ENCODE measurements around the gene ZNF70. TPM values are rescaled to one million over a fixed set of nuclear protein-coding genes. Genes with fewer than 3 reads are reported as not detected.

The ZNF70 gene
- total and polyA plus RNA-seq, 2 donors (not counting 1 experiment from before 2014, with no cell fraction given): 2.1 to 8.3 TPM

GRCh38 chr22:23695571-23696325 is 55.2 kb downstream of the ZNF70 start:
- DNase-seq: no peak
- H3K79me2 ChIP-seq (ENCODE audit: control insufficient read depth, insufficient read depth, low read length): peaks cover 23% of the 10 kb centered on the region
- peak overlapping the region; percentile 69 for H3K4me2 ChIP-seq (replicated peaks; ENCODE audit: low read depth, low read length, poor library complexity, severe bottlenecking)
- H3K4me3 ChIP-seq (ENCODE audit: control extremely low read depth in 1 of 5, extremely low read depth in 1 of 5, insufficient read depth in 1 of 5, low read depth in 2 of 5, low read length in 4 of 5): peak overlapping the region in 3 of 5 experiments; percentile 21 to 32 (median 25)
- TF ChIP-seq EZH2 (IDR thresholded peaks at IDR 0.05; ENCODE audit: borderline replicate concordance, insufficient read depth, low read depth, low read length, poor library complexity, severe bottlenecking): no peak
- TF ChIP-seq, protein P1, sequence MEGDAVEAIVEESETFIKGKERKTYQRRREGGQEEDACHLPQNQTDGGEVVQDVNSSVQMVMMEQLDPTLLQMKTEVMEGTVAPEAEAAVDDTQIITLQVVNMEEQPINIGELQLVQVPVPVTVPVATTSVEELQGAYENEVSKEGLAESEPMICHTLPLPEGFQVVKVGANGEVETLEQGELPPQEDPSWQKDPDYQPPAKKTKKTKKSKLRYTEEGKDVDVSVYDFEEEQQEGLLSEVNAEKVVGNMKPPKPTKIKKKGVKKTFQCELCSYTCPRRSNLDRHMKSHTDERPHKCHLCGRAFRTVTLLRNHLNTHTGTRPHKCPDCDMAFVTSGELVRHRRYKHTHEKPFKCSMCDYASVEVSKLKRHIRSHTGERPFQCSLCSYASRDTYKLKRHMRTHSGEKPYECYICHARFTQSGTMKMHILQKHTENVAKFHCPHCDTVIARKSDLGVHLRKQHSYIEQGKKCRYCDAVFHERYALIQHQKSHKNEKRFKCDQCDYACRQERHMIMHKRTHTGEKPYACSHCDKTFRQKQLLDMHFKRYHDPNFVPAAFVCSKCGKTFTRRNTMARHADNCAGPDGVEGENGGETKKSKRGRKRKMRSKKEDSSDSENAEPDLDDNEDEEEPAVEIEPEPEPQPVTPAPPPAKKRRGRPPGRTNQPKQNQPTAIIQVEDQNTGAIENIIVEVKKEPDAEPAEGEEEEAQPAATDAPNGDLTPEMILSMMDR (IDR thresholded peaks at IDR 0.05): no peak
- H3K9me3 ChIP-seq (ENCODE audit: control extremely low read depth in 1 of 3, control insufficient read depth in 2 of 3, insufficient read depth in 1 of 3, low read length in 2 of 3): no peaks in the 10 kb centered on the region
- intact Hi-C loops (cut with micrococcal nuclease): loop anchor here (1.0 kb wide), 1 partner anchor 22 kb away; no protein-coding TSS in a partner anchor
- Mint-ChIP-seq H3K4me1 (peaks cover 31% of the 10 kb centered on the region), H3K4me3 (peak overlapping the region; percentile 72), H3K9me3 (ENCODE audit: insufficient read depth) (no peaks in the 10 kb centered on the region), H3K27me3 (no peaks in the 10 kb centered on the region), H3K27ac (peak overlapping the region; percentile 92)
- H3K27me3 ChIP-seq (replicated peaks in 1 of 4; ENCODE audit: control extremely low read depth in 1 of 4, control insufficient read depth in 3 of 4, insufficient read depth in 4 of 4, low read length in 3 of 4): no peaks in the 10 kb centered on the region
- POLR2A ChIA-PET: interaction anchor here (0.8 to 1.6 kb wide), 8 partner anchors 11 to 199 kb away, joined by 3 to 8 read pairs (median 4); partner anchors contain the start of genes MIF, SLC2A11 and ZNF70
- H3K36me3 ChIP-seq (replicated peaks in 1 of 2; ENCODE audit: control extremely low read depth in 1 of 2, control insufficient read depth in 1 of 2, extremely low read depth in 1 of 2, insufficient read depth in 2 of 2, low read length in 1 of 2): peaks cover 0 to 47% of the 10 kb centered on the region in 2 experiments
- peak overlapping the region; percentile 76 for H2AFZ ChIP-seq (ENCODE audit: insufficient read depth, low read depth, low read length, poor library complexity, severe bottlenecking)
- peaks cover 27 to 29% of the 10 kb centered on the region in 2 donors for H3K4me1 ChIP-seq (ENCODE audit: control insufficient read depth in 2 of 2, insufficient read depth in 2 of 2, low read length in 2 of 2)
- H3K27ac ChIP-seq (ENCODE audit: low read length in 2 of 2): peak overlapping the region; percentile 86 to 92
- no peak for ATAC-seq (ENCODE audit: low read depth)
- CTCF ChIA-PET: interaction anchor here (0.5 to 2.6 kb wide), 5 partner anchors 56 to 154 kb away, joined by 3 to 8 read pairs (median 3); partner anchors contain the start of genes CHCHD10 and ZNF70
- peak overlapping the region; percentile 38 for H3K9ac ChIP-seq (ENCODE audit: low read length)
- no peaks in the 10 kb centered on the region for H4K20me1 ChIP-seq (ENCODE audit: control insufficient read depth, insufficient read depth, low read length, poor library complexity, severe bottlenecking)
- WGBS (ENCODE audit: insufficient coverage): 62% methylated on average over 17 of the region's 19 CpGs

GRCh38 chr22:23695141-23695540 is 55.8 kb downstream of the ZNF70 start:
- intact Hi-C loops (cut with micrococcal nuclease): no loop called here
- Histone ChIP-seq H3K27me3 (replicated peaks in 1 of 4; ENCODE audit: control extremely low read depth in 1 of 4, control insufficient read depth in 3 of 4, insufficient read depth in 4 of 4, low read length in 3 of 4) (no peaks in the 10 kb centered on the region), H3K9me3 (ENCODE audit: control extremely low read depth in 1 of 3, control insufficient read depth in 2 of 3, insufficient read depth in 1 of 3, low read length in 2 of 3) (no peaks in the 10 kb centered on the region), H3K27ac (ENCODE audit: low read length in 2 of 2) (peak overlapping the region; percentile 86 to 92), H3K9ac (ENCODE audit: low read length) (no peak overlapping the region), H2AFZ (ENCODE audit: insufficient read depth, low read depth, low read length, poor library complexity, severe bottlenecking) (no peak overlapping the region), H3K36me3 (replicated peaks in 1 of 2; ENCODE audit: control extremely low read depth in 1 of 2, control insufficient read depth in 1 of 2, extremely low read depth in 1 of 2, insufficient read depth in 2 of 2, low read length in 1 of 2) (peaks cover 0 to 44% of the 10 kb centered on the region in 2 experiments), H3K4me2 (replicated peaks; ENCODE audit: low read depth, low read length, poor library complexity, severe bottlenecking) (peak overlapping the region; percentile 69), H3K79me2 (ENCODE audit: control insufficient read depth, insufficient read depth, low read length) (peaks cover 23% of the 10 kb centered on the region), H3K4me3 (ENCODE audit: control extremely low read depth in 1 of 5, extremely low read depth in 1 of 5, insufficient read depth in 1 of 5, low read depth in 2 of 5, low read length in 4 of 5) (no peak overlapping the region), H3K4me1 (ENCODE audit: control insufficient read depth in 2 of 2, insufficient read depth in 2 of 2, low read length in 2 of 2) (peaks cover 27 to 29% of the 10 kb centered on the region in 2 donors), H4K20me1 (ENCODE audit: control insufficient read depth, insufficient read depth, low read length, poor library complexity, severe bottlenecking) (no peaks in the 10 kb centered on the region)
- Mint-ChIP-seq H3K9me3 (ENCODE audit: insufficient read depth) (no peaks in the 10 kb centered on the region), H3K4me3 (peak overlapping the region; percentile 9), H3K4me1 (peaks cover 31% of the 10 kb centered on the region), H3K27me3 (no peaks in the 10 kb centered on the region), H3K27ac (peak overlapping the region; percentile 92)
- 55% methylated on average over 2 of the region's 3 CpGs for WGBS (ENCODE audit: insufficient coverage)
- ChIA-PET CTCF (interaction anchor here (1.4 kb wide), 1 partner anchor 111 kb away, joined by 3 read pairs; no protein-coding TSS in a partner anchor), POLR2A (interaction anchor here (0.5 kb wide), 1 partner anchor 193 kb away, joined by 5 read pairs; no protein-coding TSS in a partner anchor)
- DNase-seq (no peak), ATAC-seq (ENCODE audit: low read depth) (no peak)
- TF ChIP-seq EZH2 (IDR thresholded peaks at IDR 0.05; ENCODE audit: borderline replicate concordance, insufficient read depth, low read depth, low read length, poor library complexity, severe bottlenecking): no peak
- TF ChIP-seq, protein P1 (IDR thresholded peaks at IDR 0.05): no peak

Data from B cell (primary cell).